DND-41 (cell line): ENCODE measurements around the gene TUBA1C.

Experiments
- ATAC-seq: fragments of 200-7000 bp; cut with Tn5 transposase; 3 replicates; pipeline ENCODE4 v1.9.1; 2021; ENCODE audit warnings: low read depth; ENCODE audit not compliant: insufficient read depth
- DNase-seq: peaks from one replicate; pipeline ENCODE4 v3.0.0-alpha.2; 2020
- H2AFZ ChIP-seq: 2 replicates; pipeline ENCODE4 v1.6.0; 2012; ENCODE audit warnings: low read depth, low read length
- H3K27ac ChIP-seq: 2 replicates; pipeline ENCODE4 v1.5.1; 2012; ENCODE audit warnings: low read length, inconsistent platforms
- H3K27me3 ChIP-seq: fragments of 200-600 bp; sonication (generic); 2 replicates; pipeline ENCODE4 v1.6.0; 2012; ENCODE audit warnings: low read length, mild to moderate bottlenecking, inconsistent platforms; ENCODE audit not compliant: insufficient read depth, poor library complexity
- H3K36me3 ChIP-seq: 2 replicates; pipeline ENCODE4 v1.5.1; 2012; ENCODE audit warnings: low read length, inconsistent platforms; ENCODE audit not compliant: insufficient read depth
- H3K4me1 ChIP-seq: 2 replicates; pipeline ENCODE4 v1.5.1; 2012; ENCODE audit warnings: mild to moderate bottlenecking, low read length; ENCODE audit not compliant: insufficient read depth
- H3K4me2 ChIP-seq: 2 replicates; pipeline ENCODE4 v1.6.0; 2012; ENCODE audit warnings: mild to moderate bottlenecking, moderate library complexity, low read length, inconsistent platforms; ENCODE audit not compliant: insufficient read depth
- H3K4me3 ChIP-seq, 2 experiments: fragments of 200-600 bp in 1 of 2; shearing (Covaris generic) in 1 of 2; 2 replicates each; pipeline ENCODE4 v1.5.1; 2012 to 2016; ENCODE audit warnings: inconsistent platforms in 2 of 2, low read length in 2 of 2, mild to moderate bottlenecking in 2 of 2, low read depth in 1 of 2, moderate library complexity in 1 of 2
- H3K79me2 ChIP-seq: 2 replicates; pipeline ENCODE4 v1.6.0; 2012; ENCODE audit warnings: low read length, inconsistent platforms; ENCODE audit not compliant: insufficient read depth
- H3K9ac ChIP-seq: 2 replicates; pipeline ENCODE4 v1.6.0; 2012; ENCODE audit warnings: low read depth, mild to moderate bottlenecking, inconsistent platforms, low read length, moderate library complexity
- H3K9me3 ChIP-seq: 2 replicates; pipeline ENCODE4 v1.5.1; 2012; ENCODE audit warnings: low read length, moderate library complexity, mild to moderate bottlenecking, inconsistent platforms; ENCODE audit not compliant: insufficient read depth, severe bottlenecking
- H4K20me1 ChIP-seq: 2 replicates; pipeline ENCODE4 v1.6.0; 2012; ENCODE audit warnings: low read length; ENCODE audit not compliant: insufficient read depth
- CTCF ChIP-seq: IDR thresholded peaks from 2 replicates; pipeline ENCODE4 v1.5.1; 2012; ENCODE audit warnings: borderline replicate concordance, low read length, moderate library complexity, mild to moderate bottlenecking; ENCODE audit not compliant: poor library complexity, severe bottlenecking; ENCODE audit errors: extremely low read depth
- EZH2 ChIP-seq: IDR thresholded peaks from 3 replicates; pipeline ENCODE4 v1.6.1; 2012; ENCODE audit warnings: borderline replicate concordance, low read depth, mild to moderate bottlenecking, moderate library complexity, low read length, inconsistent platforms; ENCODE audit not compliant: severe bottlenecking

The TUBA1C gene

GRCh38 chr12:49228653-49229052 is 36.2 kb upstream of the TUBA1C start:
- no peak for ATAC-seq
- no peaks in the 10 kb centered on the region for H3K79me2 ChIP-seq
- TF ChIP-seq CTCF (no peak), EZH2 (no peak)

GRCh38 chr12:49230176-49230804 is 34.6 kb upstream of the TUBA1C start:
- no peak for TF ChIP-seq EZH2
- no peak for TF ChIP-seq CTCF
- H3K27me3 ChIP-seq = no peaks in the 10 kb centered on the region
- H3K4me2 ChIP-seq = no peak overlapping the region
- H4K20me1 ChIP-seq = no peaks in the 10 kb centered on the region
- peaks cover 15% of the 10 kb centered on the region for H3K4me1 ChIP-seq
- no peaks in the 10 kb centered on the region for H3K36me3 ChIP-seq
- H2AFZ ChIP-seq = no peak overlapping the region
- H3K79me2 ChIP-seq = no peaks in the 10 kb centered on the region
- ATAC-seq = no peak
- H3K4me3 ChIP-seq = no peak overlapping the region
- no peak overlapping the region for H3K27ac ChIP-seq
- H3K9ac ChIP-seq = no peak overlapping the region
- no peak for DNase-seq
- H3K9me3 ChIP-seq = no peaks in the 10 kb centered on the region

More at GRCh38 chr12:49228653-49229052, 36.2 kb upstream of the TUBA1C start:
- H3K27me3 ChIP-seq = no peaks in the 10 kb centered on the region
- H3K9me3 ChIP-seq = no peaks in the 10 kb centered on the region
- no peak overlapping the region for H3K4me2 ChIP-seq
- H2AFZ ChIP-seq = no peak overlapping the region
- no peaks in the 10 kb centered on the region for H4K20me1 ChIP-seq
- DNase-seq = no peak
- H3K4me1 ChIP-seq = peaks cover 1% of the 10 kb centered on the region
- no peaks in the 10 kb centered on the region for H3K36me3 ChIP-seq
- H3K4me3 ChIP-seq = no peak overlapping the region
- H3K27ac ChIP-seq = no peak overlapping the region
- H3K9ac ChIP-seq = no peak overlapping the region

GRCh38 chr12:49230805-49231194 is 34.1 kb upstream of the TUBA1C start:
- H3K4me1 ChIP-seq = peaks cover 17% of the 10 kb centered on the region
- ATAC-seq = no peak
- H2AFZ ChIP-seq = no peak overlapping the region
- H3K4me3 ChIP-seq = no peak overlapping the region
- H3K9ac ChIP-seq = no peak overlapping the region
- no peaks in the 10 kb centered on the region for H3K79me2 ChIP-seq
- TF ChIP-seq CTCF (no peak), EZH2 (no peak)
- H3K9me3 ChIP-seq = no peaks in the 10 kb centered on the region
- H3K27me3 ChIP-seq = no peaks in the 10 kb centered on the region
- no peaks in the 10 kb centered on the region for H3K36me3 ChIP-seq
- no peak overlapping the region for H3K27ac ChIP-seq
- DNase-seq = no peak
- H3K4me2 ChIP-seq = no peak overlapping the region
- H4K20me1 ChIP-seq = no peaks in the 10 kb centered on the region
